GM12878 (cell line): Measurements from ENCODE around the gene MYO7B. TPM values are rescaled to one million over a fixed set of nuclear protein-coding genes. Genes with fewer than 3 reads are reported as not detected.

ENCODE experiments used
- ATAC-seq: fragments of 200-7000 bp; cut with Tn5 transposase; 3 replicates; pipeline ENCODE4 v1.9.1; 2020; ENCODE audit warnings: mild to moderate bottlenecking, moderate library complexity
- BruUV-seq: library from RNA; stranded (reverse); fragments of 400-500 nt; replicated peaks from 2 replicates; lab custom pipeline; 2021; lab: Mats Ljungman, UMichigan
- CTCF ChIA-PET: fragments of 300-600 bp; sonication (Branson Sonifier 250); formaldehyde crosslinking; extraction: SDS; loops from one replicate; lab custom pipeline; 2021; ENCODE audit warnings: inconsistent platforms; lab: Yijun Ruan, JAX
- POLR2A ChIA-PET: fragments of 350-600 bp; formaldehyde crosslinking; extraction: SDS; loops from one replicate; lab custom pipeline; 2021; ENCODE audit warnings: inconsistent platforms; lab: Charles Lee
- RAD21 ChIA-PET: fragments of 300-600 bp; sonication (Branson Sonifier 250); formaldehyde crosslinking; loops from one replicate; lab custom pipeline; 2023; ENCODE audit warnings: antibody characterized with exemption; ENCODE audit not compliant: unreplicated experiment; lab: Charles Lee
- SMC1A ChIA-PET: fragments of 300-600 bp; sonication (Branson Sonifier 250); formaldehyde crosslinking; loops from one replicate; lab custom pipeline; 2023; ENCODE audit not compliant: unreplicated experiment, uncharacterized antibody; lab: Charles Lee
- DNase-seq: peaks from one replicate; pipeline ENCODE4 v3.0.0-alpha.2; 2011; ENCODE audit warnings: low read depth, low spot score
- FAIRE-seq: peaks from 3 replicates; lab custom pipeline; 2011; peaks lifted over from hg19 to GRCh38; lab: Jason Lieb, UNC
- H2AFZ ChIP-seq: 2 replicates; pipeline ENCODE4 v1.6.0; 2011; ENCODE audit warnings: low read depth, low read length, control low read depth; ENCODE audit not compliant: control insufficient read depth
- H3K27ac ChIP-seq: 2 replicates; pipeline ENCODE4 v1.5.1; 2011; ENCODE audit warnings: control low read depth; ENCODE audit not compliant: control insufficient read depth, insufficient read depth
- H3K27me3 ChIP-seq, 2 experiments: replicated peaks in 1 of 2; 2 replicates each; pipeline versions ENCODE4 v1.6.0 to v1.6.1; 2011; ENCODE audit warnings: low read length in 1 of 2; ENCODE audit not compliant: control insufficient read depth in 2 of 2, insufficient read depth in 2 of 2
- H3K36me3 ChIP-seq, 2 experiments: 2 replicates each; pipeline ENCODE4 v1.5.1; 2011; ENCODE audit warnings: low read length in 1 of 2; ENCODE audit not compliant: control insufficient read depth in 2 of 2, insufficient read depth in 2 of 2
- H3K4me1 ChIP-seq: 2 replicates; pipeline ENCODE4 v1.6.1; 2011; ENCODE audit warnings: mild to moderate bottlenecking, low read length, moderate library complexity, mixed read lengths; ENCODE audit not compliant: control insufficient read depth, insufficient read depth
- H3K4me2 ChIP-seq: 2 replicates; pipeline ENCODE4 v1.6.0; 2011; ENCODE audit warnings: control low read depth; ENCODE audit not compliant: control insufficient read depth, insufficient read depth
- H3K4me3 ChIP-seq: fragments of 200-600 bp; sonication (generic); 2 replicates; pipeline ENCODE4 v1.5.1; 2016
- H3K79me2 ChIP-seq: 2 replicates; pipeline ENCODE4 v1.6.0; 2011; ENCODE audit warnings: low read length; ENCODE audit not compliant: control insufficient read depth, insufficient read depth
- H3K9ac ChIP-seq: 2 replicates; pipeline ENCODE4 v1.8.0; 2011; ENCODE audit warnings: low read length, control low read depth, mixed read lengths; ENCODE audit not compliant: control insufficient read depth, insufficient read depth
- H3K9me3 ChIP-seq: replicated peaks from 3 replicates; pipeline ENCODE4 v1.5.1; 2011; ENCODE audit warnings: mild to moderate bottlenecking, low read length; ENCODE audit not compliant: control insufficient read depth, insufficient read depth
- H4K20me1 ChIP-seq: 2 replicates; pipeline ENCODE4 v1.6.0; 2011; ENCODE audit not compliant: control insufficient read depth, insufficient read depth
- EZH2 ChIP-seq: IDR thresholded peaks from 2 replicates; pipeline ENCODE4 v1.6.1; 2012; ENCODE audit warnings: low read depth, mild to moderate bottlenecking, control low read depth, inconsistent platforms, low read length, borderline replicate concordance; ENCODE audit not compliant: control insufficient read depth
- NBN ChIP-seq: fragments of 450-650 bp; IDR thresholded peaks from 2 replicates; pipeline ENCODE4 v1.6.1; 2016
- STAT1 ChIP-seq: fragments of 450-650 bp; conservative IDR thresholded peaks from 2 replicates; pipeline ENCODE4 v1.6.1; 2014; ENCODE audit warnings: antibody characterized with exemption, mild to moderate bottlenecking
- SUZ12 ChIP-seq: fragments of 200-600 bp; sonication (generic); IDR thresholded peaks from one replicate; pipeline ENCODE4 v1.6.1; 2018; ENCODE audit warnings: antibody characterized with exemption, mild to moderate bottlenecking; ENCODE audit not compliant: unreplicated experiment
- TAF1 ChIP-seq: IDR thresholded peaks from 2 replicates; pipeline ENCODE4 v1.6.1; 2011; ENCODE audit warnings: mild to moderate bottlenecking, low read depth, low read length, borderline replicate concordance
- WGBS: methylation state at CpG from one replicate; pipeline ENCODE4 v1.1.6; 2016; ENCODE audit warnings: low lambda C conversion rate; ENCODE audit not compliant: insufficient replicate concordance, insufficient coverage; ENCODE audit errors: missing lambda C conversion rate; 5-methylcytosine and 5-hydroxymethylcytosine counted together
- in situ Hi-C: fragments of 300-500 bp; cut with MboI; formaldehyde crosslinking; loops from 9 replicates; pipeline ENCODE4 v1.14.3; 2018; ENCODE audit warnings: mixed read lengths
- intact Hi-C: fragments of 100-400 bp; cut with micrococcal nuclease; formaldehyde crosslinking; loops from one replicate; pipeline ENCODE4 v1.14.2; 2022; ENCODE audit not compliant: unreplicated experiment
- polyA plus RNA-seq, 11 experiments: library from polyadenylated mRNA; depleted of rRNA in 4 of 11; unstranded in 6 of 11; stranded (reverse) in 5 of 11; fragments of >200 nt; fragmentation: Nextera tagmentation in 4 of 11; fragmentation: Illumina TruSeq in 1 of 11; extraction: Ambion mirVana in 4 of 11; extraction: Trizol in 1 of 11; gene quantifications; 1 replicate in 1 of 11; 2 replicates in 10 of 11; pipeline versions ENCODE4 v1.2.1 to v1.2.3, GENCODE V29; 2011 to 2016; ENCODE audit warnings: inconsistent platforms in 2 of 11, missing spikeins in 2 of 11, low read depth in 1 of 11
- total RNA-seq, 4 experiments: library from RNA; depleted of rRNA in 3 of 4; stranded (reverse); fragments of >200 nt in 3 of 4; fragmentation: Illumina TruSeq in 1 of 4; extraction: Trizol in 1 of 4; gene quantifications; 2 replicates each; pipeline versions ENCODE4 v1.2.1 to v1.2.3, GENCODE V29; 2013 to 2021
- TF ChIP-seq, protein P1 (sequence below): fragments of 450-650 bp; IDR thresholded peaks from 2 replicates; pipeline ENCODE4 v1.6.1; 2016; ENCODE audit warnings: mild to moderate bottlenecking

The MYO7B gene
- total and polyA plus RNA-seq, 10 of the 15 experiments (the other 5 are each of a cell fraction or from before 2014, with no cell fraction given) = 0.08 to 4.8 (median 1.2) TPM

DNA sequence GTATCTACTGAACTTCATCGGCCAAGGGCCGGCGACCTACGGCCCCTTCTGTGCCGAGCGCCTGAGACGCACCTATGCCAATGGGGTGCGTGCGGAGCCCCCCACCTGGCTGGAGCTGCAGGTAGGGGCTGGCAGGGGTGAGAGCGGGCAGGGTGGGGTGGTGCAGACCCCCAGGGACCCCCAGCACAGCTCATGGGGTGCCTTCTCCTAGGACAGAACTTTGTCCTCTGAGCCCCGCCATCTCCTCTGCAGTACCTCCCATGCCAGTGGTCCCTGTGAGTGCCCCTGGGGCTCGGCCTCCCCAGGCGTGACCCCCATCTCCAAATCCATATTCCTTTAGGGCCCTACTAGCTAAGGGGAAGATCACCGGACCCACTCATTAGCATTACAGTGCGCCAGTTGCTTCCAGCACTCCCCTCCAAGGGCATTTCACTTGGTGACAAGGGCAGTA is 86.5 kb downstream of the MYO7B start:
- no peaks in the 10 kb centered on the region for H3K79me2 ChIP-seq
- no peak for TF ChIP-seq STAT1
- TF ChIP-seq, protein P1, sequence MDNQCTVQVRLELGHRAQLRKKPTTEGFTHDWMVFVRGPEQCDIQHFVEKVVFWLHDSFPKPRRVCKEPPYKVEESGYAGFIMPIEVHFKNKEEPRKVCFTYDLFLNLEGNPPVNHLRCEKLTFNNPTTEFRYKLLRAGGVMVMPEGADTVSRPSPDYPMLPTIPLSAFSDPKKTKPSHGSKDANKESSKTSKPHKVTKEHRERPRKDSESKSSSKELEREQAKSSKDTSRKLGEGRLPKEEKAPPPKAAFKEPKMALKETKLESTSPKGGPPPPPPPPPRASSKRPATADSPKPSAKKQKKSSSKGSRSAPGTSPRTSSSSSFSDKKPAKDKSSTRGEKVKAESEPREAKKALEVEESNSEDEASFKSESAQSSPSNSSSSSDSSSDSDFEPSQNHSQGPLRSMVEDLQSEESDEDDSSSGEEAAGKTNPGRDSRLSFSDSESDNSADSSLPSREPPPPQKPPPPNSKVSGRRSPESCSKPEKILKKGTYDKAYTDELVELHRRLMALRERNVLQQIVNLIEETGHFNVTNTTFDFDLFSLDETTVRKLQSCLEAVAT = no peak
- no peak for TF ChIP-seq SUZ12
- in situ Hi-C loops (no loop called here), intact Hi-C loops (no loop called here)
- no peaks in the 10 kb centered on the region for H3K27me3 ChIP-seq
- ChIA-PET SMC1A (interaction anchor here (1.6 kb wide), 1 partner anchor 31 kb away, joined by 3 read pairs; no protein-coding TSS in a partner anchor), RAD21 (no interaction called here), POLR2A (no interaction called here), CTCF (no interaction called here)
- H3K9ac ChIP-seq = no peak overlapping the region
- H3K4me3 ChIP-seq = no peak overlapping the region
- no peaks in the 10 kb centered on the region for H3K36me3 ChIP-seq
- WGBS = 85% methylated on average over 14 of the region's 15 CpGs
- H3K9me3 ChIP-seq = no peaks in the 10 kb centered on the region
- H3K4me1 ChIP-seq = no peaks in the 10 kb centered on the region
- no peak overlapping the region for H3K27ac ChIP-seq
- no peak overlapping the region for H3K4me2 ChIP-seq
- DNase-seq = no peak
- H2AFZ ChIP-seq = no peak overlapping the region
- FAIRE-seq = no peak
- no peak for ATAC-seq
- no peaks in the 10 kb centered on the region for H4K20me1 ChIP-seq
- BruUV-seq = no TSS peak

- no peaks in the 10 kb centered on the region for H4K20me1 ChIP-seq
- H3K27me3 ChIP-seq = no peaks in the 10 kb centered on the region
- TF ChIP-seq NBN = no peak
- no peak for TF ChIP-seq EZH2
- TF ChIP-seq TAF1 = no peak
- ATAC-seq (no peak), DNase-seq (no peak), FAIRE-seq (no peak)
- ChIA-PET SMC1A (no interaction called here), CTCF (no interaction called here), RAD21 (no interaction called here), POLR2A (no interaction called here)
- no peaks in the 10 kb centered on the region for H3K36me3 ChIP-seq
- in situ Hi-C loops (no loop called here), intact Hi-C loops (no loop called here)
- H3K4me1 ChIP-seq = no peaks in the 10 kb centered on the region
- H3K4me3 ChIP-seq = no peak overlapping the region
- no peak overlapping the region for H3K9ac ChIP-seq
- BruUV-seq = no TSS peak
- H3K9me3 ChIP-seq = no peaks in the 10 kb centered on the region
- H3K4me2 ChIP-seq = no peak overlapping the region
- no peak overlapping the region for H3K27ac ChIP-seq
- H2AFZ ChIP-seq = no peak overlapping the region
- no peaks in the 10 kb centered on the region for H3K79me2 ChIP-seq
- 54% methylated on average over 21 of the region's 21 CpGs for WGBS
Observed at GRCh38 chr2:127622561-127623387, 87.3 kb downstream of the MYO7B start.
